WI38 (cell line): Measurements from ENCODE around the gene WASHC4.

Experiments used
- H3K4me3 ChIP-seq: 2 replicates; pipeline ENCODE4 v1.5.1; 2011; ENCODE audit warnings: low read depth, mild to moderate bottlenecking, control low read depth, low read length
- TF ChIP-seq, protein P1 (sequence below): IDR thresholded peaks from 2 replicates; pipeline ENCODE4 v1.5.1; 2012; ENCODE audit warnings: low read depth, mild to moderate bottlenecking, control low read depth, low read length

WASHC4 gene

DNA sequence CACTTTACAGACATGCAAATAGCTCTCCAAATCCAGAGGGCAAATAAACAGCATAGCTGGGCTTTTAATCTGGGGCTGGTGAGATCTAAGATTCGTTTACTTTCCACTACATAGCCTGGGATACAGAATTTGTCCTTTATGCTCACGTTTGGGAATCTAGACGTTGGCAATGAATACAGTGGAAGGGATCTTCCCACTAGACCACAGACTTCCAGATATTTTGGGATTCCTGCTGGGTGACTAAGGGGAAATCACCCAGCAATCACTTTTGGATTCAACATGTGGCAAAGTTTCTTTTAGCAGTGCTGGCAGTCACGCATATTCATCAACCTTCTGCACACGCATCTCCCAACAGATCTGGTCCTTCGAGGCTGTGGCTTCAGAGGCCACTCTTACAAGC, 104.9 kb downstream of the WASHC4 start:
- H3K4me3 ChIP-seq: no peak overlapping the region
- TF ChIP-seq, protein P1, sequence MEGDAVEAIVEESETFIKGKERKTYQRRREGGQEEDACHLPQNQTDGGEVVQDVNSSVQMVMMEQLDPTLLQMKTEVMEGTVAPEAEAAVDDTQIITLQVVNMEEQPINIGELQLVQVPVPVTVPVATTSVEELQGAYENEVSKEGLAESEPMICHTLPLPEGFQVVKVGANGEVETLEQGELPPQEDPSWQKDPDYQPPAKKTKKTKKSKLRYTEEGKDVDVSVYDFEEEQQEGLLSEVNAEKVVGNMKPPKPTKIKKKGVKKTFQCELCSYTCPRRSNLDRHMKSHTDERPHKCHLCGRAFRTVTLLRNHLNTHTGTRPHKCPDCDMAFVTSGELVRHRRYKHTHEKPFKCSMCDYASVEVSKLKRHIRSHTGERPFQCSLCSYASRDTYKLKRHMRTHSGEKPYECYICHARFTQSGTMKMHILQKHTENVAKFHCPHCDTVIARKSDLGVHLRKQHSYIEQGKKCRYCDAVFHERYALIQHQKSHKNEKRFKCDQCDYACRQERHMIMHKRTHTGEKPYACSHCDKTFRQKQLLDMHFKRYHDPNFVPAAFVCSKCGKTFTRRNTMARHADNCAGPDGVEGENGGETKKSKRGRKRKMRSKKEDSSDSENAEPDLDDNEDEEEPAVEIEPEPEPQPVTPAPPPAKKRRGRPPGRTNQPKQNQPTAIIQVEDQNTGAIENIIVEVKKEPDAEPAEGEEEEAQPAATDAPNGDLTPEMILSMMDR: no peak

DNA sequence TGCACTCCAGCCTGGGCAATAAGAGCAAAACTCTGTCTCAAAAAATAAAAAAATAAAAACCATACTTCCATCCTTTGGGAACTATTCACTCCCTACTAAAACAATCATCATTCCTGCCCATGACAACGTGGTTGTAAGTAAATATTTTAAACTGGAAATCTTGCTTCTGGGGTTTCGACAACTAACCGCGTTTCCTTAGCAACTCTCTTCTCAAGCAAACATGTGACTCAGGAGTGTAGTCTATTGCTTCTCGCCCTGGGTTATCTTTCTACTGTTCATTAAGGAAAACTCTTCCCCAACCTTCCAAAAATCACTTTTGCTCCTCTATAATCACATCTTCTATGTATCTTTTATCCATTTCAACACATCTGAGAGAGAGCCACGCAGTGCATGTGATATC, 106.6 kb downstream of the WASHC4 start:
- no peak overlapping the region for H3K4me3 ChIP-seq

DNA sequence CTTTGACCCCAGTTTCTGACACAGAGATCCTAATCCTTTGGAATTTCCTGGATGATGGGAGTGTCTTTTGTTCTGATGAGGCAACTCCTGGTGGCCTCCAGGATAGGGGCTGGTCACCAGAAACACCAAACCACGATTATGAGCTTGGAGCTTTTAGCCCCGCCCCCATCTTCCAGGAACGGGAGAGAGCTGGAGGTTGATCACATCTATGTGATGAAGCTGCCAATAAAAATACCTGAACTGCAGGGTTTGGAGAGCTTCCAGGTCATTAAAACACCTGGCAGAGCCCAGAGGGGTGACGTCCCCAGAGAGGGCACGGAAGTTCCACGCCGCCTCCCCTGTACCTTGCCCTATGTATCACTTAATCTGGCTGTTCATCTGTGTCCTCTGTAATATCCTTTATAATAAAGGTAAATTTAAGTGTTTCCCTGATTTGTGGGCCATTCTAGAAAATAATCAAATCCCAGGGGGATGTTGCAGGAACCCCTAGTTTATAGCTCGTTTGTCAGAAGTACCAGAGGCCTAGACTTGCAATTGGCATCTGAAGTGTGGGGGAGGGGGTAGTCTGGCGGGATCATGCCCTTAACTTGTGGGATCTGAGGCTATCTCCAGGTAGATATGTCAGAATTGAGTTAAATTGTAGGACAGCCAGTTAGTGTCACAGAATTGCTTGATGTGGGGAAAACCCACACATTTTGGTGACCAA, 107.3 kb downstream of the WASHC4 start:
- TF ChIP-seq, protein P1: no peak

More for the DNA sequence above, 106.6 kb downstream of the WASHC4 start:
- TF ChIP-seq, protein P1: no peak

DNA sequence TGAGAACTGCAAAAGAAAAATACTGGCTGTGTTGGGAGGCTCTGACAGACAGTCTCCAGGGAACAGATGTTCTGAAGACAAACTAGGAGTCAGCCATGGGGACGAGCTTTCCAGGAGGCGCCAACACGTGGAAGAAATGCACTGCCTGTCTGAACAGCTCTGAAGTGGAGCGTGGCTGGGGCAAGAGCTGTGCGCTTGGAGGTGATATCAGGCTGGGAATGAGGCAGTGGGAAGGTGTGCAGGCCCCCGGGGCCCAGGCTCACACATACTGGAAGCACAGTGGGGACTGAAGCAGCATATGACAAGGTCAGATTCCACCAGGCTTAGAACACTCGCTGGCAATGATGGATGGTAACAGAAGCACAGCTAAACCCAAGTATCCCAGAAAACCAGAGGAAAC, 110.9 kb downstream of the WASHC4 start:
- no peak overlapping the region for H3K4me3 ChIP-seq
- TF ChIP-seq, protein P1: no peak

More for the DNA sequence above, 107.3 kb downstream of the WASHC4 start:
- no peak overlapping the region for H3K4me3 ChIP-seq
